Suprapubic skin (tissue), 4 donors: ENCODE measurements around the gene ACVR1B.

Source experiments
- POLR2A ChIP-seq, 2 donors: fragments of 450-650 bp; IDR thresholded peaks; one replicate each; pipeline ENCODE4 v1.6.1; 2017; ENCODE audit warnings: antibody characterized with exemption in 2 of 2, mild to moderate bottlenecking in 2 of 2, moderate library complexity in 2 of 2
- POLR2AphosphoS5 ChIP-seq, 3 donors: sonication (generic); formaldehyde crosslinking; IDR thresholded peaks; one replicate each; pipeline ENCODE4 v1.6.1; 2017; ENCODE audit warnings: antibody characterized with exemption in 3 of 3
- TF ChIP-seq, protein P1 (sequence below), 2 donors: fragments of 200-600 bp in 1 of 2; fragments of 450-650 bp in 1 of 2; sonication (generic) in 1 of 2; IDR thresholded peaks; one replicate each; pipeline ENCODE4 v1.5.1; 2016 to 2019; ENCODE audit warnings: antibody characterized with exemption in 2 of 2, mild to moderate bottlenecking in 1 of 2, moderate library complexity in 1 of 2

DNA sequence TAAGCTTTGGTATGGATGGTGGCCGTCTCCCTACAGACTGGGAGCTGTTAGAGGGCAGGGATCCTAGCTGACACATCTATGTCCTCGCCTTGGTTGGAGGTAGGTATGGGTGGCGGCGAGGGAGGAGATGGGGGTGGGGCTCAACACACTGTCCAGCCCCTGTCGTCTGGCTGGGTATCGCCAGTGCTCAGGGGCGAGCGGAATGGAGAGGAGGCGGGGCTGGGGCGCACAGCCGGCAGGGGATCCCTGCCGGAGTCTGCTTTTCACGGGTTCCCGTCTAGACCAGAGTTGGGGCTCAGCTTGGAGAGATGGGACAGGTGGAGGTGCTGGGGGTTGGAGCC, 71.3 kb downstream of the ACVR1B start:
- TF ChIP-seq, protein P1, sequence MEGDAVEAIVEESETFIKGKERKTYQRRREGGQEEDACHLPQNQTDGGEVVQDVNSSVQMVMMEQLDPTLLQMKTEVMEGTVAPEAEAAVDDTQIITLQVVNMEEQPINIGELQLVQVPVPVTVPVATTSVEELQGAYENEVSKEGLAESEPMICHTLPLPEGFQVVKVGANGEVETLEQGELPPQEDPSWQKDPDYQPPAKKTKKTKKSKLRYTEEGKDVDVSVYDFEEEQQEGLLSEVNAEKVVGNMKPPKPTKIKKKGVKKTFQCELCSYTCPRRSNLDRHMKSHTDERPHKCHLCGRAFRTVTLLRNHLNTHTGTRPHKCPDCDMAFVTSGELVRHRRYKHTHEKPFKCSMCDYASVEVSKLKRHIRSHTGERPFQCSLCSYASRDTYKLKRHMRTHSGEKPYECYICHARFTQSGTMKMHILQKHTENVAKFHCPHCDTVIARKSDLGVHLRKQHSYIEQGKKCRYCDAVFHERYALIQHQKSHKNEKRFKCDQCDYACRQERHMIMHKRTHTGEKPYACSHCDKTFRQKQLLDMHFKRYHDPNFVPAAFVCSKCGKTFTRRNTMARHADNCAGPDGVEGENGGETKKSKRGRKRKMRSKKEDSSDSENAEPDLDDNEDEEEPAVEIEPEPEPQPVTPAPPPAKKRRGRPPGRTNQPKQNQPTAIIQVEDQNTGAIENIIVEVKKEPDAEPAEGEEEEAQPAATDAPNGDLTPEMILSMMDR (IDR thresholded peaks at IDR 0.05): no peak
- no peak for TF ChIP-seq POLR2A (IDR thresholded peaks at IDR 0.05)
- TF ChIP-seq POLR2AphosphoS5 (IDR thresholded peaks at IDR 0.05): no peak
